Osteoblast (primary cell): ENCODE measurements around the gene PPOX. TPM values are rescaled to one million over a fixed set of nuclear protein-coding genes. Genes with fewer than 3 reads are reported as not detected.

Source experiments
- DNase-seq: peaks from one replicate; pipeline ENCODE4 v3.0.0; 2011; ENCODE audit warnings: low spot score, mixed read lengths; ENCODE audit not compliant: insufficient read length; ENCODE audit errors: missing footprints
- H2AFZ ChIP-seq: 2 replicates; pipeline ENCODE4 v1.6.0; 2011; ENCODE audit warnings: mild to moderate bottlenecking, low read length
- H3K27ac ChIP-seq: 2 replicates; pipeline ENCODE4 v1.5.1; 2011; ENCODE audit warnings: mild to moderate bottlenecking, low read depth, low read length, moderate library complexity
- H3K27me3 ChIP-seq: 2 replicates; pipeline ENCODE4 v1.6.0; 2012; ENCODE audit warnings: mild to moderate bottlenecking, control low read depth, inconsistent platforms, low read length, moderate library complexity; ENCODE audit not compliant: insufficient read depth
- H3K36me3 ChIP-seq: 2 replicates; pipeline ENCODE4 v1.5.1; 2011; ENCODE audit warnings: mild to moderate bottlenecking, low read length, control low read depth, moderate library complexity; ENCODE audit not compliant: insufficient read depth
- H3K4me1 ChIP-seq: 2 replicates; pipeline ENCODE4 v1.5.1; 2011; ENCODE audit warnings: mild to moderate bottlenecking, low read length, control low read depth, moderate library complexity; ENCODE audit not compliant: insufficient read depth
- H3K4me2 ChIP-seq: 2 replicates; pipeline ENCODE4 v1.6.0; 2011; ENCODE audit warnings: mild to moderate bottlenecking, low read length; ENCODE audit not compliant: insufficient read depth
- H3K4me3 ChIP-seq: fragments of 200-600 bp; sonication (generic); 3 replicates; pipeline ENCODE4 v1.5.1; 2012; ENCODE audit warnings: mild to moderate bottlenecking, low read length, inconsistent platforms; ENCODE audit not compliant: insufficient read depth
- H3K79me2 ChIP-seq: 2 replicates; pipeline ENCODE4 v1.6.0; 2012; ENCODE audit warnings: mild to moderate bottlenecking, low read length, control low read depth, inconsistent platforms; ENCODE audit not compliant: insufficient read depth
- H3K9me3 ChIP-seq: 2 replicates; pipeline ENCODE4 v1.5.1; 2011; ENCODE audit warnings: low read depth, low read length, control low read depth
- H4K20me1 ChIP-seq: 2 replicates; pipeline ENCODE4 v1.6.0; 2012; ENCODE audit warnings: mild to moderate bottlenecking, low read length, control low read depth; ENCODE audit not compliant: insufficient read depth
- total RNA-seq: library from RNA; depleted of rRNA; stranded (reverse); fragments of >200 nt; gene quantifications from 2 replicates; pipeline ENCODE4 v1.2.3, GENCODE V29; 2012
- TF ChIP-seq, protein P1 (sequence below): IDR thresholded peaks from 2 replicates; pipeline ENCODE4 v1.5.1; 2011; ENCODE audit warnings: mild to moderate bottlenecking, low read depth, low read length, moderate library complexity; ENCODE audit errors: extremely low read depth

Gene PPOX
- total RNA-seq, 1 donor = 19.5 TPM

DNA sequence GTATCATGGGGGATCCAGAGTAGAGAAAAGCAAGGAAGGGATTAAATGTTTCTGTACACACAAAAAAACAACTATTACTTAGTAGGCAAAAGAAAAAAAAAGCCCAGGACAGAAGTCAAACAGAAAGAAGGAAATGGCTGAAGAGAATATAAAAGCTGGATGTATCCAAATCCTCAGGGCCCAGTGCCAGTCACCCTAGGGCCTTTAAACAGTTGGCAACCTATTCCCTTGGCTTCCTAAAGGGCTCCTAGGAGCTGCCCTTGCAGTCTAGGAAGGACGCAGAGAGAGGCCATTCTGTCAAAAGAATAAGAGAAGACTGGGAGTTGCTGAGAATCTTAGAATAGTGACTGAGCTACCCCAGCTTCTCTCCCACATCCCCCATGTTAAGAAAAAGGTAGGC is 6.1 kb downstream of the PPOX start:
- no peak overlapping the region for H3K4me3 ChIP-seq
- H3K36me3 ChIP-seq = peaks cover 56% of the 10 kb centered on the region
- peaks cover 3% of the 10 kb centered on the region for H4K20me1 ChIP-seq
- H3K4me2 ChIP-seq = peak overlapping the region; percentile 18
- no peak overlapping the region for H2AFZ ChIP-seq
- DNase-seq = no peak
- peaks cover 20% of the 10 kb centered on the region for H3K79me2 ChIP-seq
- H3K27ac ChIP-seq = peak overlapping the region; percentile 92
- peaks cover 25% of the 10 kb centered on the region for H3K4me1 ChIP-seq
- TF ChIP-seq, protein P1, sequence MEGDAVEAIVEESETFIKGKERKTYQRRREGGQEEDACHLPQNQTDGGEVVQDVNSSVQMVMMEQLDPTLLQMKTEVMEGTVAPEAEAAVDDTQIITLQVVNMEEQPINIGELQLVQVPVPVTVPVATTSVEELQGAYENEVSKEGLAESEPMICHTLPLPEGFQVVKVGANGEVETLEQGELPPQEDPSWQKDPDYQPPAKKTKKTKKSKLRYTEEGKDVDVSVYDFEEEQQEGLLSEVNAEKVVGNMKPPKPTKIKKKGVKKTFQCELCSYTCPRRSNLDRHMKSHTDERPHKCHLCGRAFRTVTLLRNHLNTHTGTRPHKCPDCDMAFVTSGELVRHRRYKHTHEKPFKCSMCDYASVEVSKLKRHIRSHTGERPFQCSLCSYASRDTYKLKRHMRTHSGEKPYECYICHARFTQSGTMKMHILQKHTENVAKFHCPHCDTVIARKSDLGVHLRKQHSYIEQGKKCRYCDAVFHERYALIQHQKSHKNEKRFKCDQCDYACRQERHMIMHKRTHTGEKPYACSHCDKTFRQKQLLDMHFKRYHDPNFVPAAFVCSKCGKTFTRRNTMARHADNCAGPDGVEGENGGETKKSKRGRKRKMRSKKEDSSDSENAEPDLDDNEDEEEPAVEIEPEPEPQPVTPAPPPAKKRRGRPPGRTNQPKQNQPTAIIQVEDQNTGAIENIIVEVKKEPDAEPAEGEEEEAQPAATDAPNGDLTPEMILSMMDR = no peak
- H3K9me3 ChIP-seq = no peaks in the 10 kb centered on the region
- H3K27me3 ChIP-seq = no peaks in the 10 kb centered on the region

DNA sequence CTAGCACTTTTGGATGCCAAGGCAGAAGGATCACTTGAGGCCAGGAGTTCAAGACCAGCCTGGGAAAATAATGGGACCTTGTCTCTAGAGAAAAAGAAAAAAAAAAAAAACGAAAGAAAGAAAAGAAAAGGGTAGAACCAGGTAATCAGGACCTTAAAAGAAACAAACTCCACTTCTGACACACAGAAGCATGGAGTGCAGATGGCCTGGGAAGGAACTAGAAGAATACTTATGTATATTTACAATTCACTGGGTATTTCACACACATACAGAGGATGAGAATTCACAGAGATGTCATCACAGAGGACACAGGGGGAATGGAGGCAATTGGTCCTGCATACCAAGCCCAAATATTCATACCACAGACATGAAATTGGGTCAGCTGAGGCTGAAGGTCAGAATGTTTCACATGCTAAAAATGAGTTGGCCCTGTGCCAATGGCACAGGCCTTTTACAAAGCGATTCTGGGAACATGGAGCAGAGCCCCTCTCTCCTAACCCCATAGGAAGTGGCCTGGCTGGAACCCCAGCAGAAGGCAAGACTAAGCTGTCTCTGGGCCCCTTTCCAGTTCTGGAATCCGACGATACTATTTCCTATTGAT is 6.7 kb downstream of the PPOX start:
- peak; percentile 95 for DNase-seq
- Histone ChIP-seq H4K20me1 (peaks cover 3% of the 10 kb centered on the region), H3K27me3 (no peaks in the 10 kb centered on the region), H3K27ac (peak overlapping the region; percentile 92), H3K4me1 (peaks cover 27% of the 10 kb centered on the region), H2AFZ (no peak overlapping the region), H3K4me2 (peak overlapping the region; percentile 20), H3K9me3 (no peaks in the 10 kb centered on the region), H3K79me2 (peaks cover 20% of the 10 kb centered on the region), H3K36me3 (peaks cover 56% of the 10 kb centered on the region), H3K4me3 (no peak overlapping the region)
- TF ChIP-seq, protein P1 = no peak

- H3K27me3 ChIP-seq = no peaks in the 10 kb centered on the region
- no peak overlapping the region for H2AFZ ChIP-seq
- H3K27ac ChIP-seq = peak overlapping the region; percentile 92
- H3K9me3 ChIP-seq = no peaks in the 10 kb centered on the region
- H3K36me3 ChIP-seq = peaks cover 56% of the 10 kb centered on the region
- peak overlapping the region; percentile 20 for H3K4me2 ChIP-seq
- H3K4me1 ChIP-seq = peaks cover 27% of the 10 kb centered on the region
- peaks cover 3% of the 10 kb centered on the region for H4K20me1 ChIP-seq
- H3K79me2 ChIP-seq = peaks cover 20% of the 10 kb centered on the region
- no peak for DNase-seq
- no peak overlapping the region for H3K4me3 ChIP-seq
- TF ChIP-seq, protein P1 = no peak
Measured at GRCh38 chr1:161173711-161174110, 7.5 kb downstream of the PPOX start.

- Histone ChIP-seq H3K36me3 (peaks cover 50% of the 10 kb centered on the region), H3K4me3 (no peak overlapping the region), H3K4me1 (peaks cover 27% of the 10 kb centered on the region), H3K4me2 (no peak overlapping the region), H3K27me3 (no peaks in the 10 kb centered on the region), H4K20me1 (peaks cover 3% of the 10 kb centered on the region), H3K27ac (no peak overlapping the region), H3K79me2 (peaks cover 20% of the 10 kb centered on the region), H3K9me3 (no peaks in the 10 kb centered on the region), H2AFZ (no peak overlapping the region)
- TF ChIP-seq, protein P1 = no peak
- DNase-seq = no peak
Measured at GRCh38 chr1:161174911-161175310, 8.7 kb downstream of the PPOX start.
